ENCODE data around the gene NTN4. TPM values are rescaled to one million over a fixed set of nuclear protein-coding genes. Genes with fewer than 3 reads are reported as not detected.
"Not testable (repeated sequence)": the region's sequence is repeated elsewhere in the genome, so short reads cannot be mapped to it uniquely, and the experiment has no call there.

The NTN4 gene
- total and polyA plus RNA-seq, 12 donors, result 17.9 to 105 (median 64.5) TPM

DNA sequence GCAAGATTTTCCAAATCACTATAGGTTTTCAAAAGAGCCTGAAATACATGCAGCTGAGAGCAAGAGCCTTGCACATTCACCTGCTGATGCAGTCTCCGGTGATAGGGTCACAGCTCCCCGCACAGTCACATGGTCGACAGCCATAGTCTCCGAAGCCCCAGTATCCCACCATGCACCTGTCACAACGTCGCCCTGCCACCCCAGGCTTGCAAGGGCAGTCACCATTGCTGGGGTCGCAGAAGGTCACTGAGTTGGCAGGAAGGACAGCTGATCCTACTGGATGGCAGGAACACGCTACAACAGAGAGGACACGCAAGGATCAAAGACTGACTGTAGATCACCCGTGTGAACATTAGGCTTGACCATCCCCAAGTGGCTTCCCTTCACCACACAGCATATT lies 107.1 kb downstream of the NTN4 start:
- Histone ChIP-seq H3K27me3 (no peaks in the 10 kb centered on the region), H3K4me3 (no peak overlapping the region), H3K9me3 (peaks cover 0 to 5% (median 0%) of the 10 kb centered on the region in 11 donors), H3K36me3 (peaks cover 0 to 50% (median 0%) of the 10 kb centered on the region in 9 donors), H3K27ac (no peak overlapping the region), H3K4me1 (peaks cover 0 to 10% (median 0%) of the 10 kb centered on the region in 9 donors)
- intact Hi-C loops (cut with DNase I), result no loop called here
- TF ChIP-seq, protein P1, sequence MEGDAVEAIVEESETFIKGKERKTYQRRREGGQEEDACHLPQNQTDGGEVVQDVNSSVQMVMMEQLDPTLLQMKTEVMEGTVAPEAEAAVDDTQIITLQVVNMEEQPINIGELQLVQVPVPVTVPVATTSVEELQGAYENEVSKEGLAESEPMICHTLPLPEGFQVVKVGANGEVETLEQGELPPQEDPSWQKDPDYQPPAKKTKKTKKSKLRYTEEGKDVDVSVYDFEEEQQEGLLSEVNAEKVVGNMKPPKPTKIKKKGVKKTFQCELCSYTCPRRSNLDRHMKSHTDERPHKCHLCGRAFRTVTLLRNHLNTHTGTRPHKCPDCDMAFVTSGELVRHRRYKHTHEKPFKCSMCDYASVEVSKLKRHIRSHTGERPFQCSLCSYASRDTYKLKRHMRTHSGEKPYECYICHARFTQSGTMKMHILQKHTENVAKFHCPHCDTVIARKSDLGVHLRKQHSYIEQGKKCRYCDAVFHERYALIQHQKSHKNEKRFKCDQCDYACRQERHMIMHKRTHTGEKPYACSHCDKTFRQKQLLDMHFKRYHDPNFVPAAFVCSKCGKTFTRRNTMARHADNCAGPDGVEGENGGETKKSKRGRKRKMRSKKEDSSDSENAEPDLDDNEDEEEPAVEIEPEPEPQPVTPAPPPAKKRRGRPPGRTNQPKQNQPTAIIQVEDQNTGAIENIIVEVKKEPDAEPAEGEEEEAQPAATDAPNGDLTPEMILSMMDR (IDR thresholded peaks at IDR 0.05), result no peak
- ATAC-seq, result peak in 2 of 8 donors; percentile 25 to 61
- no peak for DNase-seq
- WGBS, 2 donors, result 78 to 82% methylated on average over 10 of the region's 10 CpGs

DNA sequence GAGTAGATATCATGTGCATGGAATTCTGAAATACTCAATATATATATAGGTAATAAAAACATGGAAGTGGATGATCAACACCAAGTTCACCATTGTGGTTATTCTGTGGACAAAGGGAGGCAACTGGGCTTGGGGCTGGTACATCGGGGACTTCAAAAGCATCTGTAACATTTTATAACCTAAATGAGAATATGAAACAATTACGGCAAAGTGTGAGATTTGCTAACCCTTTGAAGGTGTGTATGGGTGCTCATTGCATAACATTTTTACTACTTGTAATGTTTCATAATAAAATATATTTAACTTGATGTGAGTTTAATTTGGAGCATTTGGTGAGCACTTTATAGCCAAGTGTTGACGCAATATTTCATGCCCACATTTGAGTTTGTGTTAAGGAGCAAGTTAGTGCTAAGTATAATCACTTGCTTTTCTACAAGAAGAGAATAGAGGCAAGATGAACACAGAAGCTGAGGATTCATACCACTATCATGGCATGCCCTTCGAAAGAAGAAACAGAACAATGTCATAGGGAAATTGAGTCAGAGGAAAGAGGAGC lies 109.3 kb downstream of the NTN4 start:
- Histone ChIP-seq H3K4me3 (no peak overlapping the region), H3K36me3 (peaks cover 0 to 59% (median 0%) of the 10 kb centered on the region in 9 donors), H3K27ac (no peak overlapping the region), H3K9me3 (peaks cover 0 to 11% (median 0%) of the 10 kb centered on the region in 11 donors), H3K4me1 (peaks cover 0 to 4% (median 0%) of the 10 kb centered on the region in 9 donors), H3K27me3 (no peaks in the 10 kb centered on the region)
- TF ChIP-seq, protein P1 (IDR thresholded peaks at IDR 0.05), result no peak
- 93 to 97% methylated on average over 4 of the region's 4 CpGs for WGBS, 2 donors
- intact Hi-C loops (cut with DNase I), result no loop called here
- DNase-seq (no peak), ATAC-seq (no peak)

DNA sequence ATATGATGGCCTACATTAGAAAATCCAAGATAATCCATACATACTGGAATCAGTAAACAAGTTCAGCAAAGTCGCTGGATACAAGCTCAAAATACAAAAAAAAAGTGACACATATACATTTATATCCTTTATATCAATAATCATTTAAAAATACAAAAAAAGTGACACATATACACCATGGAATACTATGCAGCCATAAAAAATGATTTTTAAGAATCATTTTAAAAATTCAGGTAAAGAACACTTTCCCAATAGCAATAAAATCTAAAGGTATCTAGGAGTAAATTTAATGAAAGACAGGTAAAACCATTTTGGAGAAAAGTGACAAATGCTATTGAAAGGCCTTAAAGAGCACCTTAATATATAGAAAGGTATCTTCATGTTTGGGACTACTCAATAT lies 111.9 kb downstream of the NTN4 start:
- 100% methylated on average over 1 of the region's 1 CpG for WGBS, 2 donors
- TF ChIP-seq, protein P1 (IDR thresholded peaks at IDR 0.05), result no peak
- no peak for ATAC-seq

DNA sequence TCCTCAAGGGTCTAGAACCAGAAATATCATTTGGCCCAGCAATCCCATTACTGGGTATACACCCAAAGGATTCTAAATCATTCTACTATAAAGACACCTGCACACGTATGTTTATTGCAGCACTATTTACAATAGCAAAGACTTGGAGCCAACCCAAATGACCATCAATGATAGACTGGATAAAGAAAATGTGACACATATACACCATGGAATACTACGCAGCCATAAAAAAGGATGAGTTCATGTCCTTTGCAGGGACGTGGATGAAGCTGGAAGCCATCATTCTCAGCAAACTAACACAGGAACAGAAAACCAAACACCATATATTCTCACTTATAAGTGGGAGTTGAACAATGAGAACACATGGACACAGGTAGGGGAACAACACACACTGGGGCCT lies 112.8 kb downstream of the NTN4 start:
- not testable (repeated sequence) for H3K27ac ChIP-seq, H3K4me3 ChIP-seq, DNase-seq, ATAC-seq, H3K27me3 ChIP-seq
- intact Hi-C loops (cut with DNase I), result loop anchor here in 1 of 10 donors (10.0 kb wide), 1 partner anchor 107 kb away; no protein-coding TSS in a partner anchor
- peaks cover 0 to 11% (median 0%) of the 10 kb centered on the region in 11 donors for H3K9me3 ChIP-seq
- peaks cover 0 to 27% (median 19%) of the 10 kb centered on the region in 9 donors for H3K4me1 ChIP-seq
- H3K36me3 ChIP-seq, result peaks cover 0 to 51% (median 0%) of the 10 kb centered on the region in 9 donors
- 89% methylated on average over 3 of the region's 3 CpGs for WGBS, 2 donors

More for the DNA sequence above, 111.9 kb downstream of the NTN4 start:
- intact Hi-C loops (cut with DNase I), result loop anchor here in 1 of 10 donors (10.0 kb wide), 1 partner anchor 106 kb away; no protein-coding TSS in a partner anchor
- no peak overlapping the region for H3K4me3 ChIP-seq
- H3K36me3 ChIP-seq, result peaks cover 0 to 59% (median 0%) of the 10 kb centered on the region in 9 donors
- DNase-seq, result no peak
- peaks cover 0 to 11% (median 0%) of the 10 kb centered on the region in 11 donors for H3K9me3 ChIP-seq
- H3K4me1 ChIP-seq, result peaks cover 0 to 24% (median 18%) of the 10 kb centered on the region in 9 donors
- H3K27me3 ChIP-seq, result no peaks in the 10 kb centered on the region
- H3K27ac ChIP-seq, result no peak overlapping the region

DNA sequence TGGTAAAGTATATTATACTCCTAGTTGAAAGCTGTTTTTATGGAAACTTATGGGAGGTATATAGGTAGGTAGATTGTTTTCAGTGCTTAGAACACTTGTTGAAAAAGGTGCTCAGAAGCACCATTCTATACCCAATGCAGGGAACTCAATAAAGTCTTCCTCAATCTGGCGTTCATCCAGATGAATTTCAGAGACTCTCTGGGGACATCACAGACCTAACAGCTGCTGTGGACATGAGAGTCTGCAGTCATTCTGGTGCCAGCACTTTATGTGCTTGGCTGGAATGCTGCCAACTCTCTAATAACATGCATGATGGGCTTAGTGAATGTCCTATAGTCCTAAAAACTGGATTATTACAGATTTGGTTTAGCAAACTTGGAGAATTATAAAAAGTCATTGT lies 115.9 kb downstream of the NTN4 start:
- peak in 6 of 8 donors; percentile 50 to 64 (median 57) for ATAC-seq
- intact Hi-C loops (cut with DNase I), result loop anchor here in 1 of 10 donors (10.0 kb wide), 1 partner anchor 110 kb away; no protein-coding TSS in a partner anchor
- no peak overlapping the region for H3K4me3 ChIP-seq
- H3K27ac ChIP-seq, result peak overlapping the region in 4 of 10 donors; percentile 13 to 37 (median 18)
- TF ChIP-seq, protein P1 (IDR thresholded peaks at IDR 0.05), result no peak
- H3K9me3 ChIP-seq, result peaks cover 0 to 11% (median 0%) of the 10 kb centered on the region in 11 donors
- H3K36me3 ChIP-seq, result peaks cover 0 to 41% (median 0%) of the 10 kb centered on the region in 9 donors
- H3K27me3 ChIP-seq, result no peaks in the 10 kb centered on the region
- peak in 1 of 2 donors; percentile 57 for DNase-seq
- 6 to 9% methylated on average over 1 of the region's 1 CpG for WGBS, 2 donors
- H3K4me1 ChIP-seq, result peaks cover 0 to 27% (median 19%) of the 10 kb centered on the region in 9 donors
